K562 (cell line): ENCODE results near the gene RNF113B. TPM values are rescaled to one million over a fixed set of nuclear protein-coding genes. Genes with fewer than 3 reads are reported as not detected.

ENCODE experiments used
- ATAC-seq: fragments of 200-7000 bp; cut with Tn5 transposase; 3 replicates; pipeline ENCODE4 v1.9.1; 2020; ENCODE audit warnings: moderate library complexity
- BruUV-seq: library from RNA; stranded (reverse); fragments of 400-500 nt; replicated peaks from 2 replicates; lab custom pipeline; 2021; lab: Mats Ljungman, UMichigan
- CTCF ChIA-PET: fragments of 300-600 bp; formaldehyde crosslinking; extraction: SDS; loops from one replicate; lab custom pipeline; 2021; ENCODE audit warnings: low intra/inter-chr PET ratio; lab: Yijun Ruan, JAX
- POLR2A ChIA-PET: fragments of 300-600, 350-650 bp; sonication (Branson Sonifier 250); formaldehyde crosslinking; extraction: SDS; loops from one replicate; lab custom pipeline; 2021; ENCODE audit warnings: antibody characterized with exemption, inconsistent platforms; lab: Yijun Ruan, JAX
- DNase-seq, 4 experiments: peaks; one replicate each; pipeline versions ENCODE4 v3.0.0 to v3.0.0-alpha.2; 2011 to 2018; ENCODE audit warnings: low spot score in 3 of 4, mixed read lengths in 3 of 4; ENCODE audit errors: extremely low read depth in 1 of 4
- FAIRE-seq: peaks from 2 replicates; lab custom pipeline; 2011; peaks lifted over from hg19 to GRCh38; lab: Jason Lieb, UNC
- H2AFZ ChIP-seq: 2 replicates; pipeline ENCODE4 v1.6.0; 2011; ENCODE audit warnings: low read depth, low read length, control low read depth, inconsistent platforms
- H3K27ac ChIP-seq: fragments of 200-600 bp; 3 replicates; pipeline ENCODE4 v1.8.0; 2011; ENCODE audit warnings: low read depth, mild to moderate bottlenecking, control low read depth, inconsistent platforms, low read length, moderate library complexity, mixed read lengths; ENCODE audit errors: extremely low read depth
- H3K27me3 ChIP-seq, 2 experiments: fragments of 300-600 bp in 1 of 2; 2 replicates in 1 of 2; 3 replicates in 1 of 2; pipeline versions ENCODE4 v1.6.0 to v1.8.0; 2011; ENCODE audit warnings: inconsistent platforms in 2 of 2, low read length in 2 of 2, mild to moderate bottlenecking in 1 of 2, mixed read lengths in 1 of 2, moderate library complexity in 1 of 2; ENCODE audit not compliant: control insufficient read depth in 2 of 2, insufficient read depth in 2 of 2
- H3K36me3 ChIP-seq: fragments of 300-600 bp; 3 replicates; pipeline ENCODE4 v1.8.0; 2011; ENCODE audit warnings: mild to moderate bottlenecking, low read length, inconsistent platforms; ENCODE audit not compliant: control insufficient read depth, insufficient read depth
- H3K4me1 ChIP-seq, 2 experiments: fragments of 200-600 bp in 1 of 2; replicated peaks in 1 of 2; 2 replicates in 1 of 2; 3 replicates in 1 of 2; pipeline versions ENCODE4 v1.5.1 to v1.8.0; 2011; ENCODE audit warnings: inconsistent platforms in 2 of 2, low read length in 2 of 2, mild to moderate bottlenecking in 1 of 2, mixed read lengths in 1 of 2, moderate library complexity in 1 of 2; ENCODE audit not compliant: control insufficient read depth in 2 of 2, insufficient read depth in 2 of 2
- H3K4me2 ChIP-seq: 2 replicates; pipeline ENCODE4 v1.6.1; 2011; ENCODE audit warnings: low read length, control low read depth, inconsistent platforms, mixed read lengths; ENCODE audit not compliant: insufficient read depth
- H3K4me3 ChIP-seq: fragments of 200-600 bp; sonication (generic), shearing (Covaris generic); 2 replicates; pipeline ENCODE4 v1.5.1; 2016; ENCODE audit warnings: control low read depth, inconsistent platforms
- H3K79me2 ChIP-seq: fragments of 200-600 bp; 3 replicates; pipeline ENCODE4 v1.8.0; 2011; ENCODE audit warnings: low read length, inconsistent platforms; ENCODE audit not compliant: control insufficient read depth, insufficient read depth
- H3K9ac ChIP-seq, 2 experiments: 2 replicates each; pipeline versions ENCODE4 v1.6.0 to v1.6.1; 2011; ENCODE audit warnings: low read depth in 2 of 2, low read length in 2 of 2, control low read depth in 1 of 2, inconsistent platforms in 1 of 2, mild to moderate bottlenecking in 1 of 2, mixed read lengths in 1 of 2; ENCODE audit not compliant: insufficient read depth in 1 of 2
- H3K9me1 ChIP-seq: one replicate; pipeline ENCODE4 v1.6.0; 2011; ENCODE audit warnings: inconsistent platforms, mild to moderate bottlenecking, low read length, moderate library complexity; ENCODE audit not compliant: control insufficient read depth, insufficient read depth
- H3K9me3 ChIP-seq: replicated peaks from 2 replicates; pipeline ENCODE4 v1.5.1; 2011; ENCODE audit warnings: low read depth, low read length, inconsistent platforms; ENCODE audit not compliant: control insufficient read depth, insufficient read depth
- H4K20me1 ChIP-seq: replicated peaks from 2 replicates; pipeline ENCODE4 v1.6.1; 2011; ENCODE audit warnings: low read length, inconsistent platforms, mixed read lengths; ENCODE audit not compliant: control insufficient read depth, insufficient read depth
- DACH1 ChIP-seq: fragments of 450-650 bp; IDR thresholded peaks from 2 replicates; pipeline ENCODE4 v1.6.1; 2018; ENCODE audit not compliant: partially characterized antibody
- E2F1 ChIP-seq: sonication (generic); formaldehyde crosslinking; IDR thresholded peaks from 2 replicates; pipeline ENCODE4 v1.8.1; 2023; ENCODE audit warnings: mild to moderate bottlenecking, missing genetic modification reagents, moderate library complexity
- EP300 ChIP-seq: IDR thresholded peaks from 2 replicates; pipeline ENCODE4 v1.6.1; 2012; ENCODE audit warnings: low read length, improper control_type of control experiment
- ESRRA ChIP-seq: fragments of 450-650 bp; IDR thresholded peaks from 2 replicates; pipeline ENCODE4 v1.6.1; 2014; ENCODE audit warnings: low read depth, mild to moderate bottlenecking, moderate library complexity, borderline replicate concordance
- FOXK2 ChIP-seq, 2 experiments: fragments of 450-650 bp; IDR thresholded peaks in 1 of 2; conservative IDR thresholded peaks in 1 of 2; 2 replicates each; pipeline ENCODE4 v1.6.1; 2016; ENCODE audit warnings: low read depth in 2 of 2, mild to moderate bottlenecking in 1 of 2
- FOXP1 ChIP-seq: sonication (generic); formaldehyde crosslinking; IDR thresholded peaks from 2 replicates; pipeline ENCODE4 v1.8.0; 2022; ENCODE audit warnings: mild to moderate bottlenecking, missing genetic modification reagents
- NFIC ChIP-seq: fragments of 450-650 bp; IDR thresholded peaks from 2 replicates; pipeline ENCODE4 v1.6.1; 2017; ENCODE audit warnings: mild to moderate bottlenecking, inconsistent platforms
- RBBP5 ChIP-seq: fragments of 200-600 bp; sonication (generic); IDR thresholded peaks from 2 replicates; pipeline ENCODE4 v1.6.1; 2012; ENCODE audit warnings: borderline replicate concordance, mild to moderate bottlenecking, low read length, control low read depth, inconsistent platforms; ENCODE audit not compliant: insufficient read depth, poor library complexity, severe bottlenecking
- SREBF1 ChIP-seq: fragments of 150-350 bp; IDR thresholded peaks from 2 replicates; pipeline ENCODE4 v1.6.1; 2014; ENCODE audit warnings: antibody characterized with exemption, low read depth, low read length, borderline replicate concordance
- XRCC5 ChIP-seq: fragments of 200-400 bp; formaldehyde crosslinking; IDR thresholded peaks from 2 replicates; pipeline ENCODE4 v1.6.1; 2017; ENCODE audit warnings: low read depth, mild to moderate bottlenecking, low read length
- ZNF184 ChIP-seq: sonication (generic); formaldehyde crosslinking; IDR thresholded peaks from 2 replicates; pipeline ENCODE4 v1.5.0; 2020; ENCODE audit warnings: missing genetic modification reagents
- WGBS: fragments of 100-300 bp; shearing (Covaris generic); methylation state at CpG from one replicate; pipeline ENCODE4 v1.1.6; 2016; ENCODE audit warnings: low coverage, mixed read lengths; ENCODE audit not compliant: insufficient coverage; ENCODE audit errors: missing lambda C conversion rate; 5-methylcytosine and 5-hydroxymethylcytosine counted together
- in situ Hi-C: fragments of 300-500 bp; cut with MboI; formaldehyde crosslinking; loops from 4 replicates; pipeline ENCODE4 v1.15.0; 2018; ENCODE audit warnings: inconsistent platforms, mixed read lengths
- intact Hi-C: fragments of 100-400 bp; cut with micrococcal nuclease; formaldehyde crosslinking; loops from 2 replicates; pipeline ENCODE4 v1.14.2; 2022
- polyA plus RNA-seq, 8 experiments: library from polyadenylated mRNA; depleted of rRNA in 4 of 8; stranded (reverse) in 5 of 8; unstranded in 3 of 8; fragments of >200 nt; fragmentation: Nextera tagmentation in 2 of 8; fragmentation: Illumina TruSeq in 1 of 8; extraction: Ambion mirVana in 2 of 8; extraction: Trizol in 1 of 8; gene quantifications; 2 replicates each; pipeline versions ENCODE4 v1.2.1 to v1.2.3, GENCODE V29; 2011 to 2014; ENCODE audit warnings: inconsistent platforms in 1 of 8, missing spikeins in 1 of 8
- total RNA-seq, 7 experiments: library from RNA; depleted of rRNA in 6 of 7; stranded (reverse); fragments of >200 nt in 6 of 7; fragmentation: Illumina TruSeq in 2 of 7; extraction: Trizol in 2 of 7; gene quantifications; 2 replicates each; pipeline versions ENCODE4 v1.2.1 to v1.2.3, GENCODE V29; 2011 to 2021; ENCODE audit warnings: low replicate concordance in 1 of 7
- TF ChIP-seq, protein P1 (sequence below): sonication (generic); formaldehyde crosslinking; IDR thresholded peaks from 2 replicates; pipeline ENCODE4 v1.8.0; 2023; ENCODE audit warnings: missing genetic modification reagents, mild to moderate bottlenecking, borderline replicate concordance
- TF ChIP-seq, protein P2 (sequence below): fragments of 250-450 bp; sonication (Bioruptor Pico); IDR thresholded peaks from 2 replicates; pipeline ENCODE4 v1.8.0; 2022; ENCODE audit warnings: inconsistent platforms

Gene RNF113B
- total and polyA plus RNA-seq, 9 of the 15 experiments (the other 6 are each of a cell fraction or from before 2014, with no cell fraction given), result 0.09 TPM; not detected in 8

DNA sequence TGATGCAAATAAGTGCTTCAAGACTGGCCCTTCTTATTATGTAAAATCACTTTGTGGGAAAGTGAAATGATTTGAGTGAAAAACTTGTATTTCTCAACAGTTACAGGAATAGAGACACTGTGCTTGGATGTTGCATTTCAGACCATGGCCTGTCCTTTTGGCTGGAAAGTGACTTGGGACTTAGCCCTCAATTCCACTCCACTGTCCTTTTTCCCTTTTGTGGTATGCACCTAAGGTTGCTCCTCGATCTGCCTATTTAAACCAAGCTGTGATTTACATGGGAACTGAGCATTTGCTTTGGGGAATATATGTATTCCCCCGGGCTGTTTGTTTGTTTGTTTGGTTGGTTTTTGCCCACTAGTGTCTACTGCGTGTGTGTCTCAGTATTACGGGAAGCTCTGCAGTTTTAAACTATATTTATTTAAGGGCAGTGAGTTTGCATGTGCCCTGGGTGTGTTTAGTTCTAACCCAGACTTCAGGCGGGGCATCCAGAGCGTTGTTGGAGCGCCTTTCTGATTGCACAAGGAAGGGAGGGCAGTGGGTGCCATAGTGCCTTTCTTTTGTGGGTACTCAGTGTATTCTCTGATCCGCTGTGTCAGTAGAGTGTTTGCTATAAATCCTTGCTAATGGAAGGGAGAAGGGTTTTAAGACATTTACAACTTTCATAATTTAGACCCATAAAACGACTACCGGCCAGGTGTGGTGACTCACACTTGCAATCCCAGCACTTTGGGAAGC is 18.2 kb upstream of the RNF113B start:
- ATAC-seq, result no peak
- H3K9ac ChIP-seq, result no peak overlapping the region
- H3K9me1 ChIP-seq, result no peaks in the 10 kb centered on the region
- H3K4me3 ChIP-seq, result no peak overlapping the region
- H3K36me3 ChIP-seq, result no peaks in the 10 kb centered on the region
- H3K9me3 ChIP-seq, result no peaks in the 10 kb centered on the region
- no peaks in the 10 kb centered on the region; a peak in 1 of 5 replicates for H3K27me3 ChIP-seq
- FAIRE-seq, result no peak
- no peaks in the 10 kb centered on the region for H3K4me1 ChIP-seq
- no peak for DNase-seq
- no peak overlapping the region for H3K4me2 ChIP-seq
- POLR2A ChIA-PET, result no interaction called here
- H4K20me1 ChIP-seq, result no peaks in the 10 kb centered on the region
- TF ChIP-seq RBBP5, result no peak
- no peak for TF ChIP-seq NFIC
- TF ChIP-seq, protein P1, sequence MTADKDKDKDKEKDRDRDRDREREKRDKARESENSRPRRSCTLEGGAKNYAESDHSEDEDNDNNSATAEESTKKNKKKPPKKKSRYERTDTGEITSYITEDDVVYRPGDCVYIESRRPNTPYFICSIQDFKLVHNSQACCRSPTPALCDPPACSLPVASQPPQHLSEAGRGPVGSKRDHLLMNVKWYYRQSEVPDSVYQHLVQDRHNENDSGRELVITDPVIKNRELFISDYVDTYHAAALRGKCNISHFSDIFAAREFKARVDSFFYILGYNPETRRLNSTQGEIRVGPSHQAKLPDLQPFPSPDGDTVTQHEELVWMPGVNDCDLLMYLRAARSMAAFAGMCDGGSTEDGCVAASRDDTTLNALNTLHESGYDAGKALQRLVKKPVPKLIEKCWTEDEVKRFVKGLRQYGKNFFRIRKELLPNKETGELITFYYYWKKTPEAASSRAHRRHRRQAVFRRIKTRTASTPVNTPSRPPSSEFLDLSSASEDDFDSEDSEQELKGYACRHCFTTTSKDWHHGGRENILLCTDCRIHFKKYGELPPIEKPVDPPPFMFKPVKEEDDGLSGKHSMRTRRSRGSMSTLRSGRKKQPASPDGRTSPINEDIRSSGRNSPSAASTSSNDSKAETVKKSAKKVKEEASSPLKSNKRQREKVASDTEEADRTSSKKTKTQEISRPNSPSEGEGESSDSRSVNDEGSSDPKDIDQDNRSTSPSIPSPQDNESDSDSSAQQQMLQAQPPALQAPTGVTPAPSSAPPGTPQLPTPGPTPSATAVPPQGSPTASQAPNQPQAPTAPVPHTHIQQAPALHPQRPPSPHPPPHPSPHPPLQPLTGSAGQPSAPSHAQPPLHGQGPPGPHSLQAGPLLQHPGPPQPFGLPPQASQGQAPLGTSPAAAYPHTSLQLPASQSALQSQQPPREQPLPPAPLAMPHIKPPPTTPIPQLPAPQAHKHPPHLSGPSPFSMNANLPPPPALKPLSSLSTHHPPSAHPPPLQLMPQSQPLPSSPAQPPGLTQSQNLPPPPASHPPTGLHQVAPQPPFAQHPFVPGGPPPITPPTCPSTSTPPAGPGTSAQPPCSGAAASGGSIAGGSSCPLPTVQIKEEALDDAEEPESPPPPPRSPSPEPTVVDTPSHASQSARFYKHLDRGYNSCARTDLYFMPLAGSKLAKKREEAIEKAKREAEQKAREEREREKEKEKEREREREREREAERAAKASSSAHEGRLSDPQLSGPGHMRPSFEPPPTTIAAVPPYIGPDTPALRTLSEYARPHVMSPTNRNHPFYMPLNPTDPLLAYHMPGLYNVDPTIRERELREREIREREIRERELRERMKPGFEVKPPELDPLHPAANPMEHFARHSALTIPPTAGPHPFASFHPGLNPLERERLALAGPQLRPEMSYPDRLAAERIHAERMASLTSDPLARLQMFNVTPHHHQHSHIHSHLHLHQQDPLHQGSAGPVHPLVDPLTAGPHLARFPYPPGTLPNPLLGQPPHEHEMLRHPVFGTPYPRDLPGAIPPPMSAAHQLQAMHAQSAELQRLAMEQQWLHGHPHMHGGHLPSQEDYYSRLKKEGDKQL, result no peak
- no peak for TF ChIP-seq E2F1 (CRISPR knock-in tag)
- no peak for TF ChIP-seq FOXP1 (CRISPR knock-in tag)
- no peak for TF ChIP-seq FOXK2 (conservative IDR thresholded peaks at IDR 0.05 in 1 of 2, IDR thresholded peaks at IDR 0.05 in 1 of 2; ENCODE audit: low read depth in 2 of 2)
- TF ChIP-seq, protein P2, sequence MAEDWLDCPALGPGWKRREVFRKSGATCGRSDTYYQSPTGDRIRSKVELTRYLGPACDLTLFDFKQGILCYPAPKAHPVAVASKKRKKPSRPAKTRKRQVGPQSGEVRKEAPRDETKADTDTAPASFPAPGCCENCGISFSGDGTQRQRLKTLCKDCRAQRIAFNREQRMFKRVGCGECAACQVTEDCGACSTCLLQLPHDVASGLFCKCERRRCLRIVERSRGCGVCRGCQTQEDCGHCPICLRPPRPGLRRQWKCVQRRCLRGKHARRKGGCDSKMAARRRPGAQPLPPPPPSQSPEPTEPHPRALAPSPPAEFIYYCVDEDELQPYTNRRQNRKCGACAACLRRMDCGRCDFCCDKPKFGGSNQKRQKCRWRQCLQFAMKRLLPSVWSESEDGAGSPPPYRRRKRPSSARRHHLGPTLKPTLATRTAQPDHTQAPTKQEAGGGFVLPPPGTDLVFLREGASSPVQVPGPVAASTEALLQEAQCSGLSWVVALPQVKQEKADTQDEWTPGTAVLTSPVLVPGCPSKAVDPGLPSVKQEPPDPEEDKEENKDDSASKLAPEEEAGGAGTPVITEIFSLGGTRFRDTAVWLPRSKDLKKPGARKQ (CRISPR knock-in tag), result no peak
- TF ChIP-seq ESRRA, result no peak
- no peak for TF ChIP-seq ZNF184
- TF ChIP-seq EP300, result no peak
- no peak for TF ChIP-seq DACH1
- TF ChIP-seq SREBF1, result no peak
- no peak for TF ChIP-seq XRCC5
- under 1% methylated on average over 9 of the region's 10 CpGs for WGBS
- H2AFZ ChIP-seq, result no peak overlapping the region
- in situ Hi-C loops, result no loop called here
- BruUV-seq, result no TSS peak
- CTCF ChIA-PET, result no interaction called here
- intact Hi-C loops, result no loop called here
- H3K79me2 ChIP-seq, result no peaks in the 10 kb centered on the region
- no peak overlapping the region for H3K27ac ChIP-seq
